ENCODE results near the gene SCARB1.

Gene SCARB1

DNA sequence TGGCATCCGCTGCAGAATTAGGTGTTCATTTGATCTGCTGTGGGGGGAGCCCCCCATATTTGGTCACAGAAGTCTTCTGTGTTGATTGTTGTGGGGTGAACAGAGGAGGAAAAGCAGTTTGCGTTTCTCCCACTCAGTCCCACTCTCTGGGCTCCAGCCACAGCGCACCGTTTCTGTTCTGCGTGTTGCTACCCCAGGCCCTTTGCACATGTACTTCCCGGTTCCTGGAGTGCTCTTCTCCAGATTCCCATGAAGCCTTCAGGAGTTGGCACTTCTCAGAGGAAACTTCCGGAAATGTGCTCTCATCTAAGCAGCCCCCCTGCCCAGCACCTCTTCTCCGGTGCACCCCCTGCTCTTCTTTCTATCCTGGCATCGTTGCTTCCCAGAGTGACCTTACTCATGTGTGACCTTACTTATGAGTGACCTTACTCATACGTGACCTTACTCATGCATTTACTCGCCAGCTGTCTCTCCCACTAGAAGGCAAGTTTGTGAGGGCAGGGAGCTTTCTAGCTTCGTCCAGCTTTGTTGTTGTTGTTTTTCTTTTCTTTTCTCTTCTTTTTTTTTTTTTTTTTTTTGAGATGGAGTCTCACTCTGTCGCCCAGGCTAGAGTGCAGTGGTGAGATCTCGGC lies 93.7 kb downstream of the SCARB1 start:
- no peak for DNase-seq

DNA sequence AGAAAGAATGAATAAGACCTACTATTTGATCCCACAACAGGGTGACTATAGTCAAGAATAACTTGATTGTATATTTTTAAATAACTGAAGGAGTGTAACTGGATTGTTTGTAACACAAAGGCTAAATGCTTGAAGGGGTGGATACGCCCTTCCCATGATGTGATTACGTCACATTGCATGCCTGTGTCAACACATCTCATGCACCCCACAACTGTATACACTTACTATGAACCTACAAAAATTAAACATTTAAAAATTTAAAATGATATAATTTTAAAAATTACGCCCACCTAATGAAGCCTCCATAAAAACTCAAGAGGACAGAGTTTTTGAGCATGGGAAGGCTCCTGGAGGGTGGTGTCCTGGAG lies 94.5 kb downstream of the SCARB1 start:
- DNase-seq, result no peak

DNA sequence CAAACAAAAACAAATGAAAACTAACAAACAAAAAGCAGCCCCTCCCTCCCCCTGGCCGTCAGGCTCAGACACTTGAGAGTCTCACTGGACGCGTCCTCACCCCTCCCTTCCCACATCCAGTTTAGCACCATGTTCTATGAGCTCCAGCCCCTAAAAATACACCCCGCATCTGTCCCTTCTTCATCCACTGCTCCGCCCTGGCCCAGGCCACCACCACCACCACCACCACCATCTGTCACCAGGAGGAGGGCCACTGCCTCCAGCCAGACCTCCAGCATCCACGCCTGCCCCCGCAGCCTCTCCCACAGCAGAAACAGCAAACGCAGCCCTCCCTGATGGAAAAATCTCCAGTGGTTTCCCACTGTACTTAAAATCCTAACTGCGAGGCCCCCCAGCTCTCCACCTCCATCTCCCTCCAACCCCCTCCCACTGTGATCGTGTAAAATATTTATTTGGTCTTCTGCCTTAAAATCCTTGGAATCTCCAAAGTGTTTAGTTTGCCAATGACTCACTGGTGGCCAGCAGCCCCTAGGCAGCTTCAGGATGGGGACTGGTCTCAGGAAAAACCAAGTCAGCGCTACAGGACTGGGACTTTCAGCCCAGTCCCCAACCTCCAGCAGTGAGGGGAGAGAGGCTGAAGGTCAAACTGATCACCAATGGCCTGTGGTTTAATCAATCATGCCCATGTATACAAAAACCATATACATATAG lies 95.1 kb downstream of the SCARB1 start:
- DNase-seq, result no peak

DNA sequence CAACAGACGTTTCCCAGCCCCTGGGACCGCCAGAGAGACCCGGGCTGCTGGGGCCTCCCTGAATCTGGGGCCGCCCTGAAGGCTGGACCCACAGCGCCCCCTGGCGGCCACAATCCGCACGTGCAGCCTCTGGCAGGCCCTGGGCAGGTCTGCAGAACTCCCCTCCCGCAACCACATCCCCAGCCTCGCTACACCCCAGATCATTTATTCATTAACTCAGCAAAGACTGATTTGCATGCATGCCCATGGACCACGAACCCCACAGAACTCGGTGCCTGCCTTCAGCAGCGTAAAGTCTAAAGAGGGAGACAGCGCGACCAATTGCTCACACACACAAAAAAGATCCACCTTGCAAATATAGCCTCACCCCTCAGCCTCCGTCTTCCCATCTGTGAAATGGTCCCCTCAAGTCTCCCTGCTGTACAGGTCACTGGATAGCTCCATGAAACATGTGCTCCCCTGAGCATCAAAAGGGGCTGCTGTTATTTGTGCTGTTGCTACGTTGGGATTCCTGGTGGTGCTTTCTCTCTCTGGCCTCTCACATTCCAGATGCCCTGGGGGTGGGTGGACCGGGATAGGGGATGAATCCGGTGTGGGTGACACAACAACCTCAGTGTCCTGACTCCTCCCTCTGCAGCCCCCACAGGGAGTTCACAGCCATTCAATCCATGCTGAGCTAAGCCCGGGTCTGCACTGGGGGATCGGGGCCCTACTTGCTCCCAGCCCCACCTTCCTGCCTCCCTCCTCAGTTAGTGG lies 96.4 kb downstream of the SCARB1 start:
- DNase-seq, result peak; percentile 53

DNA sequence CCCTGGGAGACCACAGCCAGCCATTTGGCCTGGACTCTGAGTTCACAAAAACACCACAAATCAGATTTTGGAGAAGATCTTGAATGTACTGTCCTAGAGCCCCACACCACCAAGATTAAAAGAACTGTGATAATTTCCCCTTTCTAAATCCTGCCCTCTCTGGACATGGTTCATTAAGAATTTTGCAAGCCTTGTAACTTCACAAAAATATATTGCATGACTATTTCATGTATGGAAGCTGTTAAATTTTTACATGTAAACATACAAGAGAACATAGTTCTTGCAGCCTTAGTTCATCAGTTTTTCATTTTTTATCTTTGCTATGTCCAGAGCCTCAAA lies 97.0 kb downstream of the SCARB1 start:
- DNase-seq, result no peak

DNA sequence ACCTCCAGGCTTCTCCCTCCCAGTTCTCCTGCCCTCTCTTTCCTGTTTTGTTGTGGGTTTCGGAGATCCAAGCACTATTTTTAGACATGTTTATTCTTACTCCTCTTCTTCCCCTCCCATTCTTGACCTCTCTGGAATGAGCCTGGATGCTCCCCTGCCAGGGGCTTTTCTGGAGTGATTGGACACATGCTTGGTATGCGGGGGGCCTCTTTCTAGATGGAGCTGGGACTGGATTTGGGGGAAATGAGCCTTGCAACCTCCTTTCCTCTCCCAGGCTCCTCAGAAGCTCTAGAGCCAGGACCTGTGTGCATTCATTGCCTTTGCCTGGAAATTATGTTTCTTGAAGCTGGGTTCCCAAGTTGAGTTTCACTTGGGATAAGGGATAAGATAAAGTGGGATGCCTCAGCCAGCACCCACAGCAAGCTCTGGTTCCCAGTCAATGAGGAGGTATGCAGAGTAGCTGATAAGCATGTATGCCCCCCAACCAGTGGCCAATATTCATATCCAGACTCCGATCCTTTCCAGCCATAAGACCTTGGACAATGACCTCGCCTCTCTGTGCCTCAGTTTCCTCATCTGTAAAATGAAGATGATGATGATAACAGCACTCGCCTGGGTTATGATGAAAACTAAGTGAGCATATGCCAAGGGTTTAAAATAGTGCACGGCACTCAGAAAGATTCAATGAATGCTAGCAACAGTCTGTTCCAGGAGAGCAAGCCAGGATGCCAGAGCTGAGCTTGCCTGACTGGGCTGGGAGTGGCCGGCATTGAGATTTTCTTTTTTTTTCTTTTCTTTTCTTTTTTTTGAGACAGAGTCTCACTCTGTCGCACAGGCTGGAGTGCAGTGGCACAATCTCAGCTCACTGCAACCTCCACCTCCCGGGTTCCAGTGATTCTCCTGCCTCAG lies 97.8 kb downstream of the SCARB1 start:
- no peak for DNase-seq

DNA sequence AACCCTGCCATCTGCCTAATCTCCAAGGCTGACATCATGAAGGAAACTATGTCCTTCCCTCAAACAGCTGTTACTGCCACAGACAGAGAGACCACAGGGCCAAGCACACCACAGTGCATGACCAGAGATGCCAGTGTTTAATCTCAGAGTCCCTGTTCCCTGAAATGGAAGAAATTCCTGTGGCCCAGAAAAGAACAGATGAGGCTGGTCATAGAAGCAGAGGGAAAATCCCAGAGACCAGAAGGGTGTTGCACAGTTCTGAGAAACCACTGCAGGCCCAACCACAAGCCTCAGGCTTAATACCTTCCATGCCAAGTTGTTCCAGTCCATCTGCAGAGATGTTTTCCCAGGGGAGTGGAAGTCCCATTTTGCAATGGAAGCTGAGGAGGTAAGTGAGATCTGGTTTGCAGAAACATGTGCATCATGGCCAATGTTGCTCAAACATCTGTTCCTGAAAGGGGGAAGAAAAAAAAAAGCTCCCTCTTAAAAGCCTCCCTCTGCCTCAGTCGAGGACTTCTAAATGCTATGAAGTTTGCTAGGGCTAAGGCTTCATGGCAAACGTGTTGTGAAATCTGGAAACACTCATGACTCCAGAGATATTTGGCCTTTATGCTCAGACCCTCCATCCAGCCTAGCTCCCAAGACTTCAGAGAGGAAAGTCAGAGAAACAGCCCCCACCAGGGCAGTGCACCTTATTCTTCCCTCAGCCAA lies 98.6 kb downstream of the SCARB1 start:
- no peak for DNase-seq

DNA sequence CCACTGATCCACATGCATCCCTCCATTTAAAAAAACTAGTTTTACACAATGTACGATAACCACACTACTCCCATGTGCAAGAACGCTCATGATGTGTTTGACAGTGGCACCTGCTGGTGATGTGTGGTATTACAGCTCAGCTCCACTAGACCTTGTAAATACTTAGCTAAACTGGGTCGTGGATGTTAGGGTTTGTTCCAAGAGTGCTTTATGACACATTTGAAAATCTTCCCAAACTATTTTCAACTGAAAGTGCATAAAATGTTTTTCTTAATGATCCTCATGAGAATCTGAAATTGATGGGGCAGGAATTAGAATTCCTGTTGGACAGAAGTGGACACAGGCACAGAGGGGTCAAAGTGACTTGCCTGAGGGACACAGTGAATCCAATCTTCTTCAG lies 99.2 kb downstream of the SCARB1 start:
- peak; percentile 68 for DNase-seq

DNA sequence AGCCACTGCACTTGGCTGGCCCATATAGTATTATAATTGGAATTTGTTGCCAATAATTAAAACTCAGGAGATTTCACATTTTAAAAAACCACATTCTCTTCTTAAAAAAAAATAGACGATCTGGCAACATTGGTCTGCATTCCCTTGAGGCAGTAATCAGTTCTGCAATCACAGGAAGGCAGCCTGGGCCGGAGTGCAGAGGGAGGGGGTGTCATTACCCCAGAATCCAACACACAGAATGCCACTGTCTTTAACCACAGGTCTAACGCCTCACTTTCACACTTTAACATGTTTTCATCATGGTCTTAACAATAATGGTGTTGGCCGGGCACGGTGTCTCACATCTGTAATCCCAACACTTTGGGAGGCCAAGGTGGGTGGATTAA lies 100.1 kb downstream of the SCARB1 start:
- no peak for DNase-seq

DNA sequence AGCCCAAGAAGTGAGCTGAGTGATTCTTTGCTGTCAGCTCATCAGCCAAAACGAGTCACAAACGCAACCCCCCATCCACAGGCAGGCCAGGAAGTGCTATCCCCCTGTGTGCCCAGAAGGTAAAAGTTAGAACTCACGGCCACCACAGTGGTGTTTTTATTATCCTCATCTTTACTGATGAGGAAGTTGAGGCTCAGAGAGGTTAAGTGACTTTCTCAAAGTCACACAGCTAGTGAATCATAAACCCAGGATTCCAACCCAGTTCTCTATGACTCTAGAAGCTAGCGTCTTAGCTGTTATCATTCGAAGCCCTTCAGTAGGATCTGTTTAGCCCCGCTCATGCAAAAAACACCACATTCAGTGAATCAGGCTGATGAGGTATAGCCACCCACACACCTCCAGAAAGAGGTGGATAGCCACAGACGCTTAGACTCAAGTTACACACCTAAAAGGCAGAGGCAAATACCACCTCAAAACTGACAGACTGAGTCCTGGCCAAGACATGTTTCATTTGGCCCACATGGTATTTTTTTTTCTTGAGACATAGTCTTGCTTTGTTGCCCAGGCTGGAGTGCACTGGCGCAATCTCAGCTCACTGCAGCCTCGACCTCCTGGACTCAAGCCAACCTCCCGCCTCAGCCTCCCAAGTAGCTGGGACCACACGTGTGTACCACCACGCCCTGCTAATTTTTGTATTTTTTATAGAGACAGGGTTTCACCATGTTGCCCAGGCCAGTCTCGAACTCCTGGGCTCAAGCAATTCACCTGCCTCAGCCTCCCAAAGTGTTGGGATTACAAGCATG lies 100.7 kb downstream of the SCARB1 start:
- no peak for DNase-seq

DNA sequence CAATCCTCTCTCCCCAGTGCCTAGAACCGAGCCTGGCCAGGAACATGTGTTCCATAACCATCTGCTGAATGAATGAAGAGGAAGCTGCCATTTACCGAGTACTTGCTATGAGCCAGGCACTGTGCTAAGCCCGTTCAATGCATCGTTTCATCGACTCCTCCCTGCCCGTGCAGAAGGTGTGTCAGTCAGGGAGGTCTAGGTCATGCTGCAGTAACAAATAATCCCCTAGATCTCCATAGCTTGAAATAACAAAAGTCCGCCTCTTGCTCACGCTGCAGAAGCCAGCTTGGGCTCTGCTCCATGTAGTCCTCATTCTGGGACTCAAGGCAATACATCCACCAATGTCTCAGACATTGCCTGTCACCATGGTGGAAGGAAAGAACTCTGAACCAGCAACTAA lies 101.3 kb downstream of the SCARB1 start:
- no peak for DNase-seq

DNA sequence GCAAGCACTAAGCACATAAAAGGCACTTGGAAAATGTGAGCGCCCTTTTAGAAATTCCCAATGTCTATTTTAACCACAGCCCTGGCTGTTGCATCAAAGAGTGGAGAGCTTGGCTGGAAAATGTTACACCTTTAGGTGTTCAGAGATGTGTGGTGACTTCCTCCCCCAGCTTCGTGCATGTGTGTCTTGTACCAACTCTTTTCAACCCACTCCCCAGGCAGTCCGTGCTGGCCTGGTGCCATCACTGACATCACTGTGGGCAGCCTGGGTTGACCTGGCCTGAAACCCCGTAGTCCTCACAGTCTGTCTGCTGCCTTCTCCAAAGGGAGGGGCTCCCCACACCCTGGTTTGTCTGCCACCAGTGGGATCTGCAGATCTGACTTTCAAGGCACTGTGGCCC lies 101.8 kb downstream of the SCARB1 start:
- no peak for DNase-seq

DNA sequence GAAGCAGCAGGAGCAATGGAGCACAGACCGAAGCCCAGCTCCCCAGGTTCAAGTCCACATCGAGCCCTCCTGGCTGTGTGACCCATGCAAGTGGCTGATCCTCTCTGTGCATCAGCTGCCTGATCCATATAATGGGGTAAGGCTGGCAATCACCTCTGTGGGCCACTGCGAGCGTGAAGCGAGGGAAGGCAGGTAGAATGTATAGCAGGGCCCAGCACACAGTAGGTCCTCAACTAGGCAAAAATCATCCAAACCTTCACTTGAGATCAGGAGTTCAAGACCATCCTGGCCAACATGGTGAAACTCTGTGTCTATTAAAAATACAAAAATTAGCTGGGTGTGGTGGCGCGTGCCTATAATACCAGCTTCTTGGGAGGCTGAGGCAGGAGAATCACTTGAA lies 102.6 kb downstream of the SCARB1 start:
- no peak for DNase-seq

DNA sequence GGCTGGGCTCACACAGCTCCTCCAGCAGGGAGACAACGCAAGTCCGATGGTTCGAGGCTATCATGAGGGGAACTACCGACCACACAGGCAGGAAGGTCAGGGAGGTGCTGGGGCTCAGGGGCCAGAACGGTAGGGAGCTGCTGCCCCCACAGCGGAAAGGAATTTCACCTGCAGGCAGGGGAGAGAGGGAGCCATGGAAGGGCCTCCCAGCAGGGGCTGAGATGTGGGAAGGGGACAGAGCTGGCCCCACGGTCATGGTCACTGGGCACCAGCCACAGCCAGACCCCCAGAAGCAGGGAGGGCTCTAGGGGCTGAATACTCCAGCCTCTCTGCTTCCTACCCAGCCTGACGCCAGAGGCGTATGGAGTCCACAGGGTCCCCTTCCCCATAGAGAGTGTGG lies 103.1 kb downstream of the SCARB1 start:
- no peak for DNase-seq

DNA sequence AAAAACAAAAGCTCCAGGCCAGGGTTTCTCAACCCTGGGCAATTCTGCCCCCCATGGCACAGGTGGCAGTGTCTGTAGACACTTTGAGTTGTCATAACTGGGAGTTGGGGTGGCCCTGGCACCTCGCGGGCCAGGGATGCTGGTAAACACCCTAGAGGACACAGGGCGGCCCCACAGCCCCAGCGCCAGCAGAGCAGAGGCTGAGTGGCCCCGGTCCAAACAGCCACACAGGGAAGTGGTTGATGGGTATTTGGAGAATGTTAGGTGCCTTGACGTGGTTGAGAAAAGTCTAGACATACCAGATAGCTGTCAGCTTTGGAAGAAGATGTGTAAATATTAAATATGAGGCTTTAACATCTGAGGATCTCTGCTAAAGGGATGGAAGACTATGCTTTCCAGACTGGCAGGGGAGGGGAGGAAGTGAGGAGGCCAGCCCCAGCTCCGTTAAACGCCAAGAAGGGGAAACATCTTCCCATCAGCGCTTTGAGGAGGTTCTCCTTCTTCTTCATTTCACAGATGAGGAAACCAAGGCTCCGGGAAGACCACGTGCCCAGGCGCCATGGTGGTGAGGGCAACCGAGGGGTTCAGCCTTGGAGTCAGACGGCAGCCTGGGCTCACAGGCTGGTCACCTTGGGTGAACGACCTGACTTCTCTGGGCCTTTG lies 103.7 kb downstream of the SCARB1 start:
- no peak for DNase-seq

DNA sequence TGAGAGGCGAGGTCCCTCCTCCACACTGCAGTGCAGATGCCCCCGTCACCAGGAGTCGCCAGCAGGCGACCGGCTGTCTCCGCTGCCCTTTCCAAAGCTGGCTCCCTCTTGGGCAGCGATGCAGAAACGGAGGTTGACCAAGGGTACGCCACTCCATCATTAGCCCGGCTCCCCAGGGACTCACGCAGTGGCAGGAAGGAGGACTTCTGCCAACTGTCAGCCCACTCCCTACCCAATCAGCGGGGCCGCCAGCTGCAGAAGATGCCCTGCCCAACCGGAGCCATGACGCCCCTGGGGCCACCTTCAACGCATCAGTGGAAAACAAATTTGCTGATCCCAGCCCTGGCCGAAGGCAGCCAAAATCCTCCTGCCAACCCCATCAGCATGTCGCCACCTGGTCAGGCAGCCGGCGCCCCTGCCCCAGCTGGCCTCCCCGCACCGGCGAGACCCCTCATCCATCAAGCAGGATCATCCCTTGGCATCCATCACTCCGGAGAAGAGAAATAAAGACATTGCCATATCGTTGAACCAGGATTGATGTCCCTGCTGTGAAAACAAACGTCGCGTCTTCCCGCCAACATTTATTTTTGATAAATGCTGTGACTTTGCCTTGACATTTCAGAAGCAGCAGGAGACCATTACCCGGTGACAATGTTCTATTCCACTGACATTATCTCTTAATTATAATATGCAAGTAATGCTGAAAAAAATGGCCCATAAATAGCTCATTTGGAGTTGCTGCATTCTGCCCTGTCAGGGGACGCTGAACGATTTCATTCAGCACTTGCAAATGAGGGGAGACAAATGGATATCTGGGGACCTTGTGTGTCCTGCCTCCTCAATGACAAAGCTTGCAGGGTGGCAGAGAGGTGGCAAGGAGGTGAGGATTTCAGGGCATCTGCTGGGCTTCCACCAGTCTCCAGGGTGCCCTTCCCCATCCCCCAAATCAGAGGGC lies 105.1 kb downstream of the SCARB1 start:
- DNase-seq, result no peak

DNA sequence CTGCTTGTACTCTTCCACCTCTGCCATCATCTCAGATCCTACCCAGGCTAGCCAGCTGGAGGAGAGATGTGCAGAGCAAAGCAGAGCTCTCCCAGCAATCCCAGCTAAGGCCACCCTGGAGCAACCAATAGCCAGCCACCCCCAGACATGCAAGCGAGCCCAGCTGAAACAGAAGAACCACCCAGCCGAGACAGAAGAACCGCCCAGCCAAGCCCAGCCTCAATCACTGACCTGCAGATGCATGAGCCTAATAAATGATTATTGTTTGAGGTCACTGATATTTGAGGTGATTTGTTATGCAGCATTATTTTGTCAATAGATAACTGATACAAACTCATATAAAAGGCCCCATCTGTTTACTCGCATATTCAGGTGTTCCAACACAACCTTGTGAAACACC lies 106.3 kb downstream of the SCARB1 start:
- DNase-seq, result no peak

DNA sequence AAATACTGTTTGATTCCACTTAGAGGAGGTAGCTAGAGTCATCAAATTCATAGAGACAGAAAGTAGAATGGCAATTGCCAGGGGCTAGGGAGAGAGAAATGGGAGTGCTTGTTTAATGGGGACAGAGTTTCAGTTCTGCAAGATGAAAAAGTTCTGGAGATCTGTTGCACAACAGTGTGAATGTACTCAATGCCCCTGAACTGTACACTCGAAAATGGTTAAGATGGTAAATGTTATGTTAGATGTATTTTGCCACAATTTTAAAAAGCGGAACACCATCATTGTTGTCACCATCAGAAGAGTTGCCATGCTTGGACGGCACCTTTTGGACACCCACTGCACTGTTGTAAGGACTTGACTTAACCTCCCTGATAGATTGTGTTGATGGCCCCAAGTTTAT lies 106.9 kb downstream of the SCARB1 start:
- no peak for DNase-seq

DNA sequence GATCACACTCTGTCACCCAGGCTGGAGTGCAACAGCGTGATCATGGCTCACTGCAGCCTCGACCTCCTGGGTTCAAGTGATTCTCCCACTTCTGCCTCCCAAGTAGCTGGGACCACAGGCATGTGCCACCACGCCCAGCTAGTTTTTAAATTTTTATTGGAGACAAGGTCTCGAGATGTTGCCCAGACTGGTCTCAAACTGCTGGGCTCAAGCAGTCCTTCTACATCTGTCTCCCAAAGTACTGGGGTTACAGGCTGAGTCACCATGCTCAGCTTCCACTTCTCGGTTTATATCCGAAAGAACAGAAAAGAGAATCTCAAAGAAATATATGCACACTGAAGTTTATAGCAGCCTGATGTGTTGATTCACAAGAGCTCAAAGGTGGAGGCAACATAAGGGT lies 107.5 kb downstream of the SCARB1 start:
- DNase-seq, result no peak

DNA sequence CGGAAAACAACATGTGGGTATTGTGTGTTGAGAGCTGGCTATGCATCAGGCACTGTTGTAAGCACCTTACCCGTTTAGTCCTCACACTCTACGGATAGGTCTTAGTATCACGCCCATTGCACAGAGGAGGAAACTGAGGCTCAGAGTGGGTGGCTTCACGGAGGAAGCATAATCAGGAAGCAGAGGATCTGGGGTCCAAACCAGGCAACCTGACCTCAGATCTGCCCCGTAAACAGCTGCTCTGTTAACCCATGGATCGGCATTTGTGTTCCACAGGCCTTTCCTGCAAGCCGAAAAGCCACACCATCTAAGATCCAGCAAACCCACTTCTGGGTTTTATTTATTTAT lies 107.9 kb downstream of the SCARB1 start:
- DNase-seq, result no peak

Measured in hematopoietic multipotent progenitor cell treated with erythropoietin and hydrocortisone succinate and interleukin-3 and kit ligand, for 8 days (in vitro differentiated cells).